ENCODE data around the gene CD4. TPM values are rescaled to one million over a fixed set of nuclear protein-coding genes. Genes with fewer than 3 reads are reported as not detected.

The CD4 gene
- total RNA-seq, 4 donors from 2014 or later: 1.00 to 7.9 (median 2.8) TPM

DNA sequence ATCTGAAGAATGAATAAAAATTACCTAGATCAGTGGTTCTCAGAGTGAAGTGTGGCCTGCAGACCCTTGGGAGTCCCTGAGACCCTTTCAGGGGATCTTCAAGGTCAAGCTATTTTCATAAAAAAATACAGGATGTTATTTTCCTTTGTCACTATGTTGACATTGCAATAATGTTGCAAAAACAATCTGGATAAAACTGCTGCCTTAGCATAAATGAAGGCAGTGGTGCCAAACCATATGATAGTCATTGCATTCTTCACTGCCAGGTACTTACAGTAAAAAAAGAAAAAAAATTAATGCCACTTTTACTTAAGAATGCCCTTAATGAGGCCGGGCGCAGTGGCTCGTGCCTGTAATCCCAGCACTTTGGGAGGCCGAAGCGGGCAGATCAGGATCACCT, 2.0 kb upstream of the CD4 start:
- Histone ChIP-seq H3K4me3 (no peak overlapping the region), H3K36me3 (no peaks in the 10 kb centered on the region), H3K27ac (no peak overlapping the region), H3K27me3 (no peaks in the 10 kb centered on the region), H3K9me3 (no peaks in the 10 kb centered on the region), H3K4me1 (peaks cover 0 to 4% (median 0%) of the 10 kb centered on the region in 4 donors)
- in situ Hi-C loops (cut with MboI; ENCODE audit: low pct_ligation_motif_present in 1 of 4, low pct_unique_long_range_greater_than_20kb in 1 of 4, low sequenced_read_pairs in 3 of 4): no loop called here
- WGBS, 2 donors (ENCODE audit: low coverage in 1 of 2): 92 to 98% methylated on average over 4 to 5 of the region's 5 CpGs
- TF ChIP-seq, protein P1, sequence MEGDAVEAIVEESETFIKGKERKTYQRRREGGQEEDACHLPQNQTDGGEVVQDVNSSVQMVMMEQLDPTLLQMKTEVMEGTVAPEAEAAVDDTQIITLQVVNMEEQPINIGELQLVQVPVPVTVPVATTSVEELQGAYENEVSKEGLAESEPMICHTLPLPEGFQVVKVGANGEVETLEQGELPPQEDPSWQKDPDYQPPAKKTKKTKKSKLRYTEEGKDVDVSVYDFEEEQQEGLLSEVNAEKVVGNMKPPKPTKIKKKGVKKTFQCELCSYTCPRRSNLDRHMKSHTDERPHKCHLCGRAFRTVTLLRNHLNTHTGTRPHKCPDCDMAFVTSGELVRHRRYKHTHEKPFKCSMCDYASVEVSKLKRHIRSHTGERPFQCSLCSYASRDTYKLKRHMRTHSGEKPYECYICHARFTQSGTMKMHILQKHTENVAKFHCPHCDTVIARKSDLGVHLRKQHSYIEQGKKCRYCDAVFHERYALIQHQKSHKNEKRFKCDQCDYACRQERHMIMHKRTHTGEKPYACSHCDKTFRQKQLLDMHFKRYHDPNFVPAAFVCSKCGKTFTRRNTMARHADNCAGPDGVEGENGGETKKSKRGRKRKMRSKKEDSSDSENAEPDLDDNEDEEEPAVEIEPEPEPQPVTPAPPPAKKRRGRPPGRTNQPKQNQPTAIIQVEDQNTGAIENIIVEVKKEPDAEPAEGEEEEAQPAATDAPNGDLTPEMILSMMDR (IDR thresholded peaks at IDR 0.05): no peak
- TF ChIP-seq POLR2A (IDR thresholded peaks at IDR 0.05) (no peak), POLR2AphosphoS5 (IDR thresholded peaks at IDR 0.05) (no peak), EP300 (IDR thresholded peaks at IDR 0.05; ENCODE audit: low read depth) (no peak)
- DNase-seq: no peak
- intact Hi-C loops (cut with DNase I; ENCODE audit: low total_unique reads): no loop called here

DNA sequence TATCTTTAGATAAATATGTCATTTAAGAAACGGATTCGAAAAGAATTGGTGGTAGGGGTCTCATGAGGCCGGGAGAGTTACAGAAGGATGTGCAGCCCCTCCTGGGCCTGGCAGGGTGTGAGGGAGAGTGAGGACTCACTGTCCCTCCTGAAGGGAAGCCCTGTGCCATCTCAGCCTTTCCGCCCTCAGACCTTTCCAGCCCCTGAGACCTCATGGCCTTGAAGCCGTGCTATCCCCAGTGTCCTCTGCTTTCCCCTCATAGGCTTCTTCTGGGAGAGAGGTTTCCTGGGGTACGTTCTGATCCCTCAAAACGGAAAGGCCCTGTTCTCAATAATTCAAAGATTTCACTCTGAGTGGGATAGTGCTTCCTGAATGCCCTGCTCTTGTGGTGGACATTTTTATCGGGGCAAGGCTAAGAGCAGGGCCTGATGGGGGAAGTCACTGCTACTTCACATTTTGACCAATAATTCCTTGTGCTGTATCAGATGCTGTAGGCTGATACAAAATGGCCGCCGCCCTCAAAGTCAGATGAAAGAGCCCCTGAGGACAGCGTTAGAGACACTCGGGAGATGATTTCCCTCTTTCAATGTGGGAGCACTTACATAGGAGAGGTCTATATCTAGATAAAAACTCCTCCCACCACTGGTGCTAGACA, 1.3 kb downstream of the CD4 start:
- TF ChIP-seq POLR2AphosphoS5 (IDR thresholded peaks at IDR 0.05): no peak
- TF ChIP-seq POLR2A (IDR thresholded peaks at IDR 0.05): no peak
- TF ChIP-seq EP300 (IDR thresholded peaks at IDR 0.05; ENCODE audit: low read depth): no peak
- TF ChIP-seq, protein P1 (IDR thresholded peaks at IDR 0.05): no peak
- H3K4me1 ChIP-seq: peaks cover 0 to 14% (median 3%) of the 10 kb centered on the region in 4 donors
- DNase-seq: no peak
- no peaks in the 10 kb centered on the region for H3K27me3 ChIP-seq
- WGBS, 2 donors (ENCODE audit: low coverage in 1 of 2): 84 to 87% methylated on average over 4 to 12 of the region's 12 CpGs
- in situ Hi-C loops (cut with MboI; ENCODE audit: low pct_ligation_motif_present in 1 of 4, low pct_unique_long_range_greater_than_20kb in 1 of 4, low sequenced_read_pairs in 3 of 4): no loop called here
- no peaks in the 10 kb centered on the region for H3K36me3 ChIP-seq
- peak overlapping the region; percentile 5 to 79 (median 66) for H3K27ac ChIP-seq
- intact Hi-C loops (cut with DNase I; ENCODE audit: low total_unique reads): no loop called here
- H3K4me3 ChIP-seq: peak overlapping the region in 1 of 4 donors; percentile 43
- no peaks in the 10 kb centered on the region for H3K9me3 ChIP-seq

DNA sequence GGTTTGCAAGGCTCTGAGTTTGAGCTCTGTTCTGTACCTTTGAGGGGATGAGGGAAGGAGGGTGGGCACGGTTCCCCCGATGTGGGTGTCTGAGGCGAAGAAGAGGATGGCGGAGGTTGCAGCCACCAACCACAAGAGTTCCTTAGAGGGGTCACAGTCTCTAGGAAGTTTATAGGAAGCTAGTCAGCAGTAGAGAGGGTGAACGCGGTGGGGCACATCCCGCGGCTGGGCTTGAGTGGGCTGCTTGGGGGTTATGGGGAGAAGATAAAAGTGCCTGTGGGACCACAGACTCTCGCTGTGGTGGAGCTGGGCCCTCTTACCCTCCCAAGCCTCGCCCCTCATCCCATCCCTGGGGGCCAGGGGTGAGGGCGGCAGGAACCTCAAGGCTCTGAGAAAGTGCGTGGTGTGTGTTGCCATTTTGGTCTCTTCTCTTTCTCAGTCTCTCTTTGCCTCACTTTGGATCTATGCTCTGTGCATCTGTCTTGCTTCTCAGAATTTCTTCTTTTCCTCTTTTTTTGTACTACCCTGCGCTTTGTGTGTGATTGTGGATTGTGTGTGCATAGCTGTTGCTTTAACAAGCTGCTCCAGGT, 2.7 kb downstream of the CD4 start:
- WGBS, 2 donors (ENCODE audit: low coverage in 1 of 2): 59 to 77% methylated on average over 6 to 13 of the region's 13 CpGs
- no peaks in the 10 kb centered on the region for H3K27me3 ChIP-seq
- in situ Hi-C loops (cut with MboI; ENCODE audit: low pct_ligation_motif_present in 1 of 4, low pct_unique_long_range_greater_than_20kb in 1 of 4, low sequenced_read_pairs in 3 of 4): no loop called here
- intact Hi-C loops (cut with DNase I; ENCODE audit: low total_unique reads): no loop called here
- TF ChIP-seq POLR2AphosphoS5 (IDR thresholded peaks at IDR 0.05): no peak
- TF ChIP-seq EP300 (IDR thresholded peaks at IDR 0.05; ENCODE audit: low read depth): no peak
- TF ChIP-seq, protein P1 (IDR thresholded peaks at IDR 0.05): no peak
- TF ChIP-seq POLR2A (IDR thresholded peaks at IDR 0.05): no peak
- no peak for DNase-seq
- H3K4me3 ChIP-seq: peak overlapping the region in 2 of 4 donors; percentile 6 to 26
- no peaks in the 10 kb centered on the region for H3K36me3 ChIP-seq
- peaks cover 0 to 14% (median 3%) of the 10 kb centered on the region in 4 donors for H3K4me1 ChIP-seq
- H3K27ac ChIP-seq: peak overlapping the region; percentile 46 to 79 (median 66)
- no peaks in the 10 kb centered on the region for H3K9me3 ChIP-seq

DNA sequence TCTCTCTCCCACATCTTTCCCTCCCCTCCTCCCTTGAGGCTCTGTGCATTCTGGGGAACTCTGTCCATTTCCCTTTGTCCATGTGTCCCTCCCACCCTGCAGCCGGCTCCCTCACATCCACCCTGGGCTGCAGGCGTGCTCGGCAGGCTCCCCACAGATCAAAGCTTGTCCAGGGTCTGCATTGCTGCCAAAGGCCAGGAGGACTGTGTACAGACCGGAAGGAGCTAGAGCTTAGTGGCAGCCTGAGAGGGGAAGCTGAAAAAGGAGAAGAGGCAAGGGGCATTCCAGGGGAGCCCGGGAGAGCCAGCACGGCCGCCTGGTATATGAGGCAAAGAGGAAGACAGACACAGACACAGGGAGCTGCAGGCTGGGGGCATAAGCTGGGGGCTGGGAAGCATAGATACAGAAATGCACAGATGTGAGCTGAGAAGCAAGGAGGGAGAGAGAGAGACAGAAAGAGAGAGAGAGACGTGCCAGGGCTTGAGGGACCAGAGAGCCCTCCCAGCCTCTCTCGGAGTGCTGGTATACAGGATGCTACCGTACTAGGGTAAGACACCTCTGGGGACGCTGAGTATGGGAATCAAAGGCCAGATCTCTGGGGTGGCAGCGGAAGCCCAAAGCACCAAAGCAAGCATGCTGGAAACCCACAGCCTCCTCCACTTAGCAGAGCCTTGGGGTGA, 3.3 kb downstream of the CD4 start:
- no peaks in the 10 kb centered on the region for H3K27me3 ChIP-seq
- 20 to 39% methylated on average over 3 to 12 of the region's 12 CpGs for WGBS, 2 donors (ENCODE audit: low coverage in 1 of 2)

More for the DNA sequence above, 3.3 kb downstream of the CD4 start:
- Histone ChIP-seq H3K4me1 (peaks cover 0 to 14% (median 3%) of the 10 kb centered on the region in 4 donors), H3K9me3 (no peaks in the 10 kb centered on the region), H3K36me3 (no peaks in the 10 kb centered on the region), H3K4me3 (peak overlapping the region in 2 of 4 donors; percentile 6 to 26), H3K27ac (peak overlapping the region; percentile 46 to 79 (median 66))
- no peak for DNase-seq
- TF ChIP-seq POLR2A (IDR thresholded peaks at IDR 0.05) (peak; percentile 25), POLR2AphosphoS5 (IDR thresholded peaks at IDR 0.05) (peak in 1 of 3 donors; percentile 42), EP300 (IDR thresholded peaks at IDR 0.05; ENCODE audit: low read depth) (no peak)
- TF ChIP-seq, protein P1 (IDR thresholded peaks at IDR 0.05): no peak
- in situ Hi-C loops (cut with MboI; ENCODE audit: low pct_ligation_motif_present in 1 of 4, low pct_unique_long_range_greater_than_20kb in 1 of 4, low sequenced_read_pairs in 3 of 4) (no loop called here), intact Hi-C loops (cut with DNase I; ENCODE audit: low total_unique reads) (no loop called here)
